ENCODE measurements around the gene RTKN2. TPM values are rescaled to one million over a fixed set of nuclear protein-coding genes. Genes with fewer than 3 reads are reported as not detected.

The RTKN2 gene
- total RNA-seq, 1 experiment from 2014 or later = 21.3 TPM

GRCh38 chr10:62237966-62238365, 30.7 kb downstream of the RTKN2 start:
- ATAC-seq = no peak
- Histone ChIP-seq H3K27me3 (ENCODE audit: control insufficient read depth, insufficient read depth, low read length) (no peaks in the 10 kb centered on the region), H3K9me3 (ENCODE audit: control insufficient read depth, insufficient read depth, low read depth, low read length) (no peaks in the 10 kb centered on the region), H3K4me1 (ENCODE audit: control insufficient read depth, insufficient read depth, low read length) (peaks cover 15% of the 10 kb centered on the region), H3K27ac (ENCODE audit: low read length) (peak overlapping the region; percentile 57; the same call in 1 of the 2 replicates), H3K4me3 (ENCODE audit: low read depth in 2 of 2, low read length in 2 of 2) (no peak overlapping the region), H3K36me3 (ENCODE audit: control insufficient read depth, insufficient read depth, low read length) (peaks cover 10% of the 10 kb centered on the region; the same call in 1 of the 2 replicates)
- DNase-seq (ENCODE audit: low read depth, low spot score) = no peak
- in situ Hi-C loops (cut with HindIII; ENCODE audit: low pct_unique_long_range_greater_than_20kb, low sequenced_read_pairs) (no loop called here), intact Hi-C loops (cut with micrococcal nuclease; ENCODE audit: unreplicated experiment) (no loop called here)
- TF ChIP-seq TCF7L2 (IDR thresholded peaks at IDR 0.05; ENCODE audit: low read depth, low read length) = no peak
- no peak for TF ChIP-seq REST (IDR thresholded peaks at IDR 0.05; ENCODE audit: insufficient read depth in 1 of 2, low read depth in 2 of 2, low read length in 1 of 2)
- TF ChIP-seq POLR2AphosphoS5 (IDR thresholded peaks at IDR 0.05; ENCODE audit: low read depth, low read length) = no peak
- no peak for TF ChIP-seq CTCF (IDR thresholded peaks at IDR 0.05)
- TF ChIP-seq SIN3A (IDR thresholded peaks at IDR 0.05; ENCODE audit: borderline replicate concordance, insufficient read depth, low read depth, low read length) = no peak
- BruUV-seq (replicated peaks) = no TSS peak
- ChIA-PET CTCF (no interaction called here), POLR2A (no interaction called here)

GRCh38 chr10:62237506-62237905, 31.1 kb downstream of the RTKN2 start:
- no peak for DNase-seq (ENCODE audit: low read depth, low spot score)
- in situ Hi-C loops (cut with HindIII; ENCODE audit: low pct_unique_long_range_greater_than_20kb, low sequenced_read_pairs) = no loop called here
- Histone ChIP-seq H3K4me3 (ENCODE audit: low read depth in 2 of 2, low read length in 2 of 2) (no peak overlapping the region), H3K9me3 (ENCODE audit: control insufficient read depth, insufficient read depth, low read depth, low read length) (no peaks in the 10 kb centered on the region), H3K27me3 (ENCODE audit: control insufficient read depth, insufficient read depth, low read length) (no peaks in the 10 kb centered on the region), H3K27ac (ENCODE audit: low read length) (peak overlapping the region; percentile 57; the same call in 1 of the 2 replicates), H3K4me1 (ENCODE audit: control insufficient read depth, insufficient read depth, low read length) (peaks cover 20% of the 10 kb centered on the region), H3K36me3 (ENCODE audit: control insufficient read depth, insufficient read depth, low read length) (peaks cover 10% of the 10 kb centered on the region; the same call in 1 of the 2 replicates)
- BruUV-seq (replicated peaks) = no TSS peak
- ChIA-PET POLR2A (no interaction called here), CTCF (no interaction called here)
- ATAC-seq = no peak
- TF ChIP-seq SIN3A (IDR thresholded peaks at IDR 0.05; ENCODE audit: borderline replicate concordance, insufficient read depth, low read depth, low read length) (no peak), REST (IDR thresholded peaks at IDR 0.05; ENCODE audit: insufficient read depth in 1 of 2, low read depth in 2 of 2, low read length in 1 of 2) (no peak), POLR2AphosphoS5 (IDR thresholded peaks at IDR 0.05; ENCODE audit: low read depth, low read length) (no peak), TCF7L2 (IDR thresholded peaks at IDR 0.05; ENCODE audit: low read depth, low read length) (no peak), CTCF (IDR thresholded peaks at IDR 0.05) (no peak)
- intact Hi-C loops (cut with micrococcal nuclease; ENCODE audit: unreplicated experiment) = no loop called here

Measured in Panc1 (cell line).